K562 (cell line): Measurements from ENCODE around the gene ICA1. TPM values are rescaled to one million over a fixed set of nuclear protein-coding genes. Genes with fewer than 3 reads are reported as not detected.

ENCODE experiments used
- ATAC-seq: fragments of 200-7000 bp; cut with Tn5 transposase; 3 replicates; pipeline ENCODE4 v1.9.1; 2020; ENCODE audit warnings: moderate library complexity
- BruUV-seq: library from RNA; stranded (reverse); fragments of 400-500 nt; replicated peaks from 2 replicates; lab custom pipeline; 2021; lab: Mats Ljungman, UMichigan
- CTCF ChIA-PET: fragments of 300-600 bp; formaldehyde crosslinking; extraction: SDS; loops from one replicate; lab custom pipeline; 2021; ENCODE audit warnings: low intra/inter-chr PET ratio; lab: Yijun Ruan, JAX
- POLR2A ChIA-PET: fragments of 300-600, 350-650 bp; sonication (Branson Sonifier 250); formaldehyde crosslinking; extraction: SDS; loops from one replicate; lab custom pipeline; 2021; ENCODE audit warnings: antibody characterized with exemption, inconsistent platforms; lab: Yijun Ruan, JAX
- DNase-seq, 4 experiments: peaks; one replicate each; pipeline versions ENCODE4 v3.0.0 to v3.0.0-alpha.2; 2011 to 2018; ENCODE audit warnings: low spot score in 3 of 4, mixed read lengths in 3 of 4; ENCODE audit errors: extremely low read depth in 1 of 4
- FAIRE-seq: peaks from 2 replicates; lab custom pipeline; 2011; peaks lifted over from hg19 to GRCh38; lab: Jason Lieb, UNC
- H2AFZ ChIP-seq: 2 replicates; pipeline ENCODE4 v1.6.0; 2011; ENCODE audit warnings: low read depth, low read length, control low read depth, inconsistent platforms
- H3K27ac ChIP-seq: fragments of 200-600 bp; 3 replicates; pipeline ENCODE4 v1.8.0; 2011; ENCODE audit warnings: low read depth, mild to moderate bottlenecking, control low read depth, inconsistent platforms, low read length, moderate library complexity, mixed read lengths; ENCODE audit errors: extremely low read depth
- H3K27me3 ChIP-seq, 2 experiments: fragments of 300-600 bp in 1 of 2; 2 replicates in 1 of 2; 3 replicates in 1 of 2; pipeline versions ENCODE4 v1.6.0 to v1.8.0; 2011; ENCODE audit warnings: inconsistent platforms in 2 of 2, low read length in 2 of 2, mild to moderate bottlenecking in 1 of 2, mixed read lengths in 1 of 2, moderate library complexity in 1 of 2; ENCODE audit not compliant: control insufficient read depth in 2 of 2, insufficient read depth in 2 of 2
- H3K36me3 ChIP-seq: fragments of 300-600 bp; 3 replicates; pipeline ENCODE4 v1.8.0; 2011; ENCODE audit warnings: mild to moderate bottlenecking, low read length, inconsistent platforms; ENCODE audit not compliant: control insufficient read depth, insufficient read depth
- H3K4me1 ChIP-seq, 2 experiments: fragments of 200-600 bp in 1 of 2; replicated peaks in 1 of 2; 2 replicates in 1 of 2; 3 replicates in 1 of 2; pipeline versions ENCODE4 v1.5.1 to v1.8.0; 2011; ENCODE audit warnings: inconsistent platforms in 2 of 2, low read length in 2 of 2, mild to moderate bottlenecking in 1 of 2, mixed read lengths in 1 of 2, moderate library complexity in 1 of 2; ENCODE audit not compliant: control insufficient read depth in 2 of 2, insufficient read depth in 2 of 2
- H3K4me2 ChIP-seq: 2 replicates; pipeline ENCODE4 v1.6.1; 2011; ENCODE audit warnings: low read length, control low read depth, inconsistent platforms, mixed read lengths; ENCODE audit not compliant: insufficient read depth
- H3K4me3 ChIP-seq: fragments of 200-600 bp; sonication (generic), shearing (Covaris generic); 2 replicates; pipeline ENCODE4 v1.5.1; 2016; ENCODE audit warnings: control low read depth, inconsistent platforms
- H3K79me2 ChIP-seq: fragments of 200-600 bp; 3 replicates; pipeline ENCODE4 v1.8.0; 2011; ENCODE audit warnings: low read length, inconsistent platforms; ENCODE audit not compliant: control insufficient read depth, insufficient read depth
- H3K9ac ChIP-seq, 2 experiments: 2 replicates each; pipeline versions ENCODE4 v1.6.0 to v1.6.1; 2011; ENCODE audit warnings: low read depth in 2 of 2, low read length in 2 of 2, control low read depth in 1 of 2, inconsistent platforms in 1 of 2, mild to moderate bottlenecking in 1 of 2, mixed read lengths in 1 of 2; ENCODE audit not compliant: insufficient read depth in 1 of 2
- H3K9me1 ChIP-seq: one replicate; pipeline ENCODE4 v1.6.0; 2011; ENCODE audit warnings: inconsistent platforms, mild to moderate bottlenecking, low read length, moderate library complexity; ENCODE audit not compliant: control insufficient read depth, insufficient read depth
- H3K9me3 ChIP-seq: replicated peaks from 2 replicates; pipeline ENCODE4 v1.5.1; 2011; ENCODE audit warnings: low read depth, low read length, inconsistent platforms; ENCODE audit not compliant: control insufficient read depth, insufficient read depth
- H4K20me1 ChIP-seq: replicated peaks from 2 replicates; pipeline ENCODE4 v1.6.1; 2011; ENCODE audit warnings: low read length, inconsistent platforms, mixed read lengths; ENCODE audit not compliant: control insufficient read depth, insufficient read depth
- HDAC2 ChIP-seq: fragments of 450-650 bp; IDR thresholded peaks from 2 replicates; pipeline ENCODE4 v1.6.1; 2016; ENCODE audit warnings: mild to moderate bottlenecking
- IFI16 ChIP-seq: fragments of 250-450 bp; sonication (Bioruptor Pico); IDR thresholded peaks from 2 replicates; pipeline ENCODE4 v2.1.2; 2022; ENCODE audit warnings: mild to moderate bottlenecking, inconsistent platforms
- JUN ChIP-seq, 2 experiments: sonication (generic) in 1 of 2; formaldehyde crosslinking in 1 of 2; IDR thresholded peaks; 2 replicates each; pipeline versions ENCODE4 v1.6.1 to v1.8.0; 2012 to 2022; ENCODE audit warnings: borderline replicate concordance in 2 of 2, mild to moderate bottlenecking in 2 of 2, improper control_type of control experiment in 1 of 2, low read depth in 1 of 2, low read length in 1 of 2, missing genetic modification reagents in 1 of 2
- NELFE ChIP-seq: IDR thresholded peaks from 2 replicates; pipeline ENCODE4 v1.6.1; 2011; ENCODE audit warnings: mild to moderate bottlenecking; ENCODE audit not compliant: insufficient read depth, insufficient read length
- PPARD ChIP-seq: fragments of 250-450 bp; sonication (Bioruptor Pico); IDR thresholded peaks from 2 replicates; pipeline ENCODE4 v1.8.0; 2022; ENCODE audit warnings: inconsistent platforms, mild to moderate bottlenecking, moderate library complexity
- RFX7 ChIP-seq: fragments of 250-450 bp; sonication (Bioruptor Pico); IDR thresholded peaks from 2 replicates; pipeline ENCODE4 v1.5.1; 2021; ENCODE audit warnings: mild to moderate bottlenecking
- SMARCC2 ChIP-seq: fragments of 450-650 bp; IDR thresholded peaks from 2 replicates; pipeline ENCODE4 v1.6.1; 2017; ENCODE audit warnings: antibody characterized with exemption, moderate library complexity, mild to moderate bottlenecking, low read depth
- TBP ChIP-seq: optimal IDR thresholded peaks from 2 replicates; pipeline ENCODE3; 2011; ENCODE audit warnings: low read depth, low read length, improper control_type of control experiment
- ZBTB8A ChIP-seq: fragments of 450-650 bp; IDR thresholded peaks from 2 replicates; pipeline ENCODE4 v1.6.1; 2018; ENCODE audit warnings: mild to moderate bottlenecking, moderate library complexity; ENCODE audit not compliant: partially characterized antibody
- ZNF253 ChIP-seq: fragments of 250-450 bp; sonication (Bioruptor Pico); conservative IDR thresholded peaks from 2 replicates; pipeline ENCODE4 v1.6.1; 2021; ENCODE audit warnings: mild to moderate bottlenecking
- ZNF551 ChIP-seq: fragments of 250-450 bp; sonication (Bioruptor Pico); IDR thresholded peaks from 2 replicates; pipeline ENCODE4 v1.5.0; 2021; ENCODE audit warnings: mild to moderate bottlenecking, moderate library complexity
- ZNF764 ChIP-seq: fragments of 250-450 bp; sonication (Bioruptor Pico); IDR thresholded peaks from 2 replicates; pipeline ENCODE4 v1.4.0; 2020; ENCODE audit warnings: low read depth, mild to moderate bottlenecking, moderate library complexity
- WGBS: fragments of 100-300 bp; shearing (Covaris generic); methylation state at CpG from one replicate; pipeline ENCODE4 v1.1.6; 2016; ENCODE audit warnings: low coverage, mixed read lengths; ENCODE audit not compliant: insufficient coverage; ENCODE audit errors: missing lambda C conversion rate; 5-methylcytosine and 5-hydroxymethylcytosine counted together
- in situ Hi-C: fragments of 300-500 bp; cut with MboI; formaldehyde crosslinking; loops from 4 replicates; pipeline ENCODE4 v1.15.0; 2018; ENCODE audit warnings: inconsistent platforms, mixed read lengths
- intact Hi-C: fragments of 100-400 bp; cut with micrococcal nuclease; formaldehyde crosslinking; loops from 2 replicates; pipeline ENCODE4 v1.14.2; 2022
- polyA plus RNA-seq, 8 experiments: library from polyadenylated mRNA; depleted of rRNA in 4 of 8; stranded (reverse) in 5 of 8; unstranded in 3 of 8; fragments of >200 nt; fragmentation: Nextera tagmentation in 2 of 8; fragmentation: Illumina TruSeq in 1 of 8; extraction: Ambion mirVana in 2 of 8; extraction: Trizol in 1 of 8; gene quantifications; 2 replicates each; pipeline versions ENCODE4 v1.2.1 to v1.2.3, GENCODE V29; 2011 to 2014; ENCODE audit warnings: inconsistent platforms in 1 of 8, missing spikeins in 1 of 8
- total RNA-seq, 7 experiments: library from RNA; depleted of rRNA in 6 of 7; stranded (reverse); fragments of >200 nt in 6 of 7; fragmentation: Illumina TruSeq in 2 of 7; extraction: Trizol in 2 of 7; gene quantifications; 2 replicates each; pipeline versions ENCODE4 v1.2.1 to v1.2.3, GENCODE V29; 2011 to 2021; ENCODE audit warnings: low replicate concordance in 1 of 7
- TF ChIP-seq, protein P1 (sequence below), 2 experiments: IDR thresholded peaks; 2 replicates each; pipeline ENCODE4 v1.6.1; 2011; ENCODE audit warnings: borderline replicate concordance in 1 of 2, control low read depth in 1 of 2, low read depth in 1 of 2, low read length in 1 of 2, mild to moderate bottlenecking in 1 of 2, mixed read lengths in 1 of 2, moderate library complexity in 1 of 2; ENCODE audit not compliant: insufficient read depth in 1 of 2, insufficient read length in 1 of 2, poor library complexity in 1 of 2, severe bottlenecking in 1 of 2; ENCODE audit errors: extremely low read depth in 1 of 2

The ICA1 gene
- total and polyA plus RNA-seq, 9 of the 15 experiments (the other 6 are each of a cell fraction or from before 2014, with no cell fraction given) = 7.1 to 22.3 (median 16.4) TPM

GRCh38 chr7:8169171-8169570 lies 92.8 kb downstream of the ICA1 start:
- TF ChIP-seq HDAC2 (no peak), ZNF551 (no peak), IFI16 (CRISPR knock-in tag) (no peak), SMARCC2 (no peak), TBP (no peak), ZNF764 (no peak), PPARD (no peak), NELFE (no peak), JUN (IDR thresholded peaks at IDR 0.05; ENCODE audit: borderline replicate concordance, low read depth, low read length) (no peak), JUN (CRISPR knock-in tag; IDR thresholded peaks at IDR 0.05; ENCODE audit: borderline replicate concordance) (no peak), RFX7 (no peak), ZBTB8A (no peak), ZNF253 (no peak)
- TF ChIP-seq, protein P1, sequence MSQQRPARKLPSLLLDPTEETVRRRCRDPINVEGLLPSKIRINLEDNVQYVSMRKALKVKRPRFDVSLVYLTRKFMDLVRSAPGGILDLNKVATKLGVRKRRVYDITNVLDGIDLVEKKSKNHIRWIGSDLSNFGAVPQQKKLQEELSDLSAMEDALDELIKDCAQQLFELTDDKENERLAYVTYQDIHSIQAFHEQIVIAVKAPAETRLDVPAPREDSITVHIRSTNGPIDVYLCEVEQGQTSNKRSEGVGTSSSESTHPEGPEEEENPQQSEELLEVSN (IDR thresholded peaks at IDR 0.05; ENCODE audit: borderline replicate concordance in 1 of 2, extremely low read depth in 1 of 2, insufficient read depth in 1 of 2, insufficient read length in 1 of 2, low read depth in 1 of 2, low read length in 1 of 2, poor library complexity in 1 of 2, severe bottlenecking in 1 of 2) = no peak
- FAIRE-seq (no peak), ATAC-seq (no peak), DNase-seq (no peak)
- WGBS = 27% methylated on average over 1 of the region's 1 CpG
- Histone ChIP-seq H3K36me3 (no peaks in the 10 kb centered on the region), H3K4me2 (no peak overlapping the region), H3K4me1 (no peaks in the 10 kb centered on the region; a peak in 1 of 5 replicates), H3K4me3 (no peak overlapping the region), H3K27me3 (no peaks in the 10 kb centered on the region), H4K20me1 (no peaks in the 10 kb centered on the region), H3K79me2 (no peaks in the 10 kb centered on the region), H3K9me1 (no peaks in the 10 kb centered on the region), H3K9ac (no peak overlapping the region), H2AFZ (no peak overlapping the region), H3K9me3 (no peaks in the 10 kb centered on the region), H3K27ac (no peak overlapping the region)
- in situ Hi-C loops (no loop called here), intact Hi-C loops (no loop called here)
- no TSS peak for BruUV-seq
- ChIA-PET CTCF (no interaction called here), POLR2A (interaction anchor here (1.5 kb wide), 1 partner anchor 20 kb away, joined by 3 read pairs; no protein-coding TSS in a partner anchor)
